Vagina (tissue), 2 donors: ENCODE results near the gene PRKG2. TPM values are rescaled to one million over a fixed set of nuclear protein-coding genes. Genes with fewer than 3 reads are reported as not detected.

ENCODE experiments used
- DNase-seq, 2 donors: peaks; one replicate each; pipeline ENCODE4 v3.0.0-alpha.2; 2017; ENCODE audit errors: extremely low spot score in 2 of 2
- H3K27ac ChIP-seq: fragments of 200-600 bp; sonication (generic); one replicate; pipeline ENCODE4 v1.5.1; 2019
- H3K27me3 ChIP-seq: fragments of 200-600 bp; sonication (generic); one replicate; pipeline ENCODE4 v1.5.1; 2019
- H3K36me3 ChIP-seq, 2 donors: fragments of 200-600 bp; sonication (generic); one replicate each; pipeline ENCODE4 v1.5.1; 2017 to 2019
- H3K4me1 ChIP-seq: fragments of 200-600 bp; sonication (generic); one replicate; pipeline ENCODE4 v1.5.1; 2019
- H3K4me3 ChIP-seq, 2 donors: fragments of 200-600 bp; sonication (generic); 1 replicate in 1 of 2; 2 replicates in 1 of 2; pipeline ENCODE4 v1.5.1; 2016 to 2019
- H3K9me3 ChIP-seq: fragments of 200-600 bp; sonication (generic); one replicate; pipeline ENCODE4 v1.5.1; 2019
- CTCF ChIP-seq, 3 experiments: fragments of 450-650 bp in 2 of 3; fragments of 200-600 bp in 1 of 3; sonication (generic) in 1 of 3; IDR thresholded peaks; one replicate each; pipeline ENCODE4 v1.5.1; 2017 to 2019; ENCODE audit warnings: antibody characterized with exemption in 3 of 3, mild to moderate bottlenecking in 2 of 3, moderate library complexity in 2 of 3
- POLR2A ChIP-seq, 2 donors: fragments of 450-650 bp; IDR thresholded peaks; one replicate each; pipeline ENCODE4 v1.6.1; 2017; ENCODE audit warnings: antibody characterized with exemption in 2 of 2, mild to moderate bottlenecking in 2 of 2, moderate library complexity in 2 of 2
- POLR2AphosphoS5 ChIP-seq, 2 donors: sonication (generic); formaldehyde crosslinking; IDR thresholded peaks; one replicate each; pipeline ENCODE4 v1.9.0; 2017; ENCODE audit warnings: antibody characterized with exemption in 2 of 2, mild to moderate bottlenecking in 2 of 2, low read depth in 1 of 2; ENCODE audit not compliant: insufficient read depth in 1 of 2
- intact Hi-C: fragments of 100-400 bp; cut with DNase I; formaldehyde crosslinking; loops from one replicate; pipeline ENCODE4 v1.15.1; 2023
- total RNA-seq: library from RNA; depleted of rRNA; stranded (reverse); fragments of >200 nt; gene quantifications from one replicate; pipeline ENCODE4 v1.2.3, GENCODE V29; 2016

Gene PRKG2
- total RNA-seq, 1 donor from 2014 or later: 0.49 TPM

GRCh38 chr4:81149976-81150375 lies 65.0 kb downstream of the PRKG2 start:
- Histone ChIP-seq H3K36me3 (no peaks in the 10 kb centered on the region), H3K4me1 (no peaks in the 10 kb centered on the region), H3K27ac (no peak overlapping the region), H3K27me3 (no peaks in the 10 kb centered on the region), H3K9me3 (no peaks in the 10 kb centered on the region), H3K4me3 (no peak overlapping the region)
- no peak for DNase-seq
- intact Hi-C loops: no loop called here
- TF ChIP-seq CTCF (IDR thresholded peaks at IDR 0.05): no peak
- no peak for TF ChIP-seq POLR2AphosphoS5 (IDR thresholded peaks at IDR 0.05; ENCODE audit: insufficient read depth in 1 of 2, low read depth in 1 of 2)
- TF ChIP-seq POLR2A (IDR thresholded peaks at IDR 0.05): no peak

GRCh38 chr4:81148576-81148975 lies 66.4 kb downstream of the PRKG2 start:
- H3K4me1 ChIP-seq: no peaks in the 10 kb centered on the region
- no peaks in the 10 kb centered on the region for H3K27me3 ChIP-seq
- no peak overlapping the region for H3K4me3 ChIP-seq
- TF ChIP-seq POLR2AphosphoS5 (IDR thresholded peaks at IDR 0.05; ENCODE audit: insufficient read depth in 1 of 2, low read depth in 1 of 2) (no peak), CTCF (IDR thresholded peaks at IDR 0.05) (no peak), POLR2A (IDR thresholded peaks at IDR 0.05) (no peak)
- H3K27ac ChIP-seq: no peak overlapping the region
- DNase-seq: no peak
- no peaks in the 10 kb centered on the region for H3K36me3 ChIP-seq
- intact Hi-C loops: no loop called here
- no peaks in the 10 kb centered on the region for H3K9me3 ChIP-seq

- no peak for DNase-seq
- intact Hi-C loops: no loop called here
- no peaks in the 10 kb centered on the region for H3K9me3 ChIP-seq
- H3K4me1 ChIP-seq: no peaks in the 10 kb centered on the region
- TF ChIP-seq POLR2AphosphoS5 (IDR thresholded peaks at IDR 0.05; ENCODE audit: insufficient read depth in 1 of 2, low read depth in 1 of 2) (no peak), CTCF (IDR thresholded peaks at IDR 0.05) (no peak), POLR2A (IDR thresholded peaks at IDR 0.05) (no peak)
- H3K36me3 ChIP-seq: no peaks in the 10 kb centered on the region
- H3K4me3 ChIP-seq: no peak overlapping the region
- no peak overlapping the region for H3K27ac ChIP-seq
- no peaks in the 10 kb centered on the region for H3K27me3 ChIP-seq
These were observed 68.6 kb downstream of the PRKG2 start for GRCh38 chr4:81146466-81146865.

- no peaks in the 10 kb centered on the region for H3K9me3 ChIP-seq
- no peak for DNase-seq
- H3K4me1 ChIP-seq: no peaks in the 10 kb centered on the region
- TF ChIP-seq POLR2A (IDR thresholded peaks at IDR 0.05) (no peak), POLR2AphosphoS5 (IDR thresholded peaks at IDR 0.05; ENCODE audit: insufficient read depth in 1 of 2, low read depth in 1 of 2) (no peak), CTCF (IDR thresholded peaks at IDR 0.05) (no peak)
- no peak overlapping the region for H3K4me3 ChIP-seq
- H3K36me3 ChIP-seq: no peaks in the 10 kb centered on the region
- no peak overlapping the region for H3K27ac ChIP-seq
- intact Hi-C loops: no loop called here
- H3K27me3 ChIP-seq: no peaks in the 10 kb centered on the region
These were observed 71.8 kb downstream of the PRKG2 start for GRCh38 chr4:81143183-81143582.

GRCh38 chr4:81142744-81143143 lies 72.3 kb downstream of the PRKG2 start:
- no peak for DNase-seq
- Histone ChIP-seq H3K36me3 (no peaks in the 10 kb centered on the region), H3K27ac (no peak overlapping the region), H3K4me1 (no peaks in the 10 kb centered on the region), H3K27me3 (no peaks in the 10 kb centered on the region), H3K9me3 (no peaks in the 10 kb centered on the region), H3K4me3 (no peak overlapping the region)
- no peak for TF ChIP-seq CTCF (IDR thresholded peaks at IDR 0.05)
- no peak for TF ChIP-seq POLR2AphosphoS5 (IDR thresholded peaks at IDR 0.05; ENCODE audit: insufficient read depth in 1 of 2, low read depth in 1 of 2)
- TF ChIP-seq POLR2A (IDR thresholded peaks at IDR 0.05): no peak
- intact Hi-C loops: no loop called here
